Right kidney (tissue), 9 donors: ENCODE data around the gene C11orf97.
A peak's percentile ranks its signal among the peaks of the same experiment; 100 is the strongest.
"Not testable (repeated sequence)": the region's sequence is repeated elsewhere in the genome, so short reads cannot be mapped to it uniquely, and the experiment has no call there.

Source experiments
- DNase-seq: peaks from one replicate; pipeline ENCODE4 v3.0.0-alpha.2; 2016
- long read RNA-seq, 8 donors: transcript quantifications; one replicate each; lab custom pipeline, GENCODE V29; 2026

C11orf97 gene
- long read RNA-seq, donor 1, partial matches to known transcripts: 0 of 1 reads
- long read RNA-seq, donor 1, other reads (novel, unspliced or antisense): 0 of 1 reads
- long read RNA-seq, donor 2, partial matches to known transcripts: 0 of 1 reads
- long read RNA-seq, donor 2, other reads (novel, unspliced or antisense): 0 of 1 reads
- long read RNA-seq, donor 3: 0 reads
- long read RNA-seq, donor 4: 0 reads
- long read RNA-seq, donor 5: 0 reads
- long read RNA-seq, donor 6: 0 reads
- long read RNA-seq, donor 7: 0 reads
- long read RNA-seq, donor 8, partial matches to known transcripts: 0 of 2 reads
- long read RNA-seq, donor 8, other reads (novel, unspliced or antisense): 0 of 2 reads

- peak; percentile 77 for DNase-seq
Measured at GRCh38 chr11:94511932-94512781, at the start of gene C11orf97. C11orf97 (plus strand) TSS chr11:94512461; CDS start chr11:94512529, 68 bp downstream.

GRCh38 chr11:94469416-94469815 lies 42.8 kb upstream of the C11orf97 start:
- no peak for DNase-seq

- no peak for DNase-seq
Measured at GRCh38 chr11:94472916-94473799, 39.1 kb upstream of the C11orf97 start.

DNA sequence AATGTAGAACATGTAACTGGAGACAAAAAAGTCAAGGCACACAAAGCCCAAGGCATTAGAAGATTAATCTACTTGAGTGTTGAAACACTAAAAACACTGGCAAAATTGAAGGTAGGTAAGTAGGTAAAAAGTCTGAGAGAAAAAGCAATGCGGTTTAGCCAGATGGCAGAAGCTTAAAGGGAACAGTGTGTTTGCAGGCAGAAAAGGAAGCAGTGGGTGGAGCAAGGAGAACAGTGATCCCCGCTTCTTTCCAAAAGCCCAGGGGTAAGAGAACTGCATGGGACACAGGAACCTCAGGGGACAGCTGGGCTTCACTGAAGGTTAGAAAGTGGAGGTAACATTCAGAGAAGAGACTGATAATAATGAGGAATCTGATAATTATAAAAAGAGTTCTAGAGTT lies 34.6 kb upstream of the C11orf97 start:
- no peak for DNase-seq

GRCh38 chr11:94481342-94481741 lies 30.9 kb upstream of the C11orf97 start:
- no peak for DNase-seq

GRCh38 chr11:94486068-94486467 lies 26.2 kb upstream of the C11orf97 start:
- no peak for DNase-seq

DNA sequence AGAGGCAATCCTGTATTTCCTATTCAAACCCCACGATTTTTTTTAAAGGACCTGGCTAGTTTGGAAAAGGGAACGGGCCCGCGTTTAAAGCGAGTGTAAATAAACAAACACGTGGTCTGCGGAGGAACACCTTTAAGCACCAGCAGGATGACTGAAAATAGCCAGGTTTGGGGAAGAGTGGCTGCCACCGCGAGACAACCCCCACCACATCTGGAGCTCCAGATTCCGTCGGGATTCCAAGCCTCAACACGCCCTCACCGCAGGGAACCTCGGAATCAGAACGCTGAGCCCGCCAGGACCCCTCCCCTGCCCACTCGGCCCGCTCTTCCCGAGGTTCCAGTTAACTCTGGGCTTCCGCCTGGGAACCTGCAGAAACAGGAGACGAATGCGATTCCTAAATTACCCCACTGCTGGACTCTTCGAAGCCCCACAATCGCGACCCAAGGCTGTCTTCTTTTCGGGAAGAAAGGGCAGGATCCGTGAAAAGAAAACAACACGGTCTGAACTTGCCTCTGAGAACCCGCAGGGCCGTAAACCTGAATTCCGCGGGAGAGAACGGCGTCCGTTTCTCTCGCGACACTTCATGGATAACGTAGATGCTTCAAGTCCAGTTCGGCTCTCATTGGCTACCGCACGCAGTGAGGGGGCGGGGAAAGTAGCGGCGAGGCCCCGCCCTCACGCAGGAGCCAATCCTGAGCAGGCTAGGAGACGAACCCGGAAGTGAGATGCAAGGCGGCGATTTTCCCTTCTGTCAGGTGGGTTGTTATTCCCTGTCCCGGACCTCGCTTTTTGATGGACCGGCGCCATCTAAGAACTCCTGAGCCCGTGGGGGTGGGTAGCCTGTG lies 18.8 kb upstream of the C11orf97 start, which contains the start of the genes ANKRD49 and MRE11:
Gene ANKRD49, plus strand, starts transcription at position 704 of the 845 bp plus-strand sequence. CDS start 2,710 bp downstream, outside the sequence.
Gene MRE11, minus strand, starts transcription at position 564 of the 845 bp plus-strand sequence. CDS start 1,043 bp downstream, outside the sequence.
- peak; percentile 92 for DNase-seq

DNA sequence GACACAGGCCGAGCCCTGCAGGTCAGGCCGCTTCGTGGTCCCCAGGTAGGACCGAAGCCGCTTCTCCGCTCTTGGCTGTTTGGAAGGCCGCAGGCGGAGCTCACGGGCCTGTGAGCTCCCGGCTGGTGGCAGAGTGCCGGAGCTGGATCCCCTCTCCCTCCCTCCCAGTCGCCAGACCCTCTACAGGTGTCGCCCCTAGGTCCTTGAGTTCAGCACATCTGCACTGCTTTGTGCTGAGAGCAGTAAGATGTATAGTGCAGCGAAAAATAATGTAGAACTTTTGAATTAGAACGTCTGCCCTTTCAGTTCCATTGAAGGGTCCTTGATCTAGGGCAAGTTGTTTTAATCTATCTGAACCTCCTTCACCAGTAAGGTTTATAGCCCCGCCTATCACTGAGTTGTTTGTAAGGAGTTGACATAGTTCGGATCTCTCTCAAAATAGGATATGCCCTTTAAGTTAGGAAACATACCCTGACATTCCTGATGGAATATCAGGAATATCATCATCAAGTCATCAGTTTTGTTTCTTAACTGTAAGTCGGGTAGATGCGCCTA lies 18.1 kb upstream of the C11orf97 start:
- DNase-seq: no peak

DNA sequence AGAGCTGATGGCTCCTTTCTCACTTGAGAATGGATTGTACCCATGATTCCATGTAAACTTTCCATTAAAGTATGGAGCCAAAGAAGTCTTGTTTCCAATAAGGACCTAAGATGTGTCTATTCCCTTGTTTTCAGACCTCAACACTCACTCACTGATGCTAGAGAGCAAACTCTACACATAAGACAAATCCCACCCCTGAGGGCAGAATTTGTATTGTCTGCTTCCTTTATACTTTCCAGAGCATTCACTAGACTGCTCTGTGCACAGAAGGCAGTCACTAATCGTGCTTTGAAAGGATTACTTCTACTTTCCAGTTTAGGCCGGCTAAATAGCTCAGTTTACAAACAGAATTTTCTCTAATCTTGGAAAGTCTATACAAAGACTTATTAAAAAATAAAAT lies 12.1 kb upstream of the C11orf97 start:
- DNase-seq: no peak

GRCh38 chr11:94501522-94501921 lies 10.7 kb upstream of the C11orf97 start:
- no peak for DNase-seq

GRCh38 chr11:94504689-94505293 lies 7.5 kb upstream of the C11orf97 start:
- no peak for DNase-seq

DNA sequence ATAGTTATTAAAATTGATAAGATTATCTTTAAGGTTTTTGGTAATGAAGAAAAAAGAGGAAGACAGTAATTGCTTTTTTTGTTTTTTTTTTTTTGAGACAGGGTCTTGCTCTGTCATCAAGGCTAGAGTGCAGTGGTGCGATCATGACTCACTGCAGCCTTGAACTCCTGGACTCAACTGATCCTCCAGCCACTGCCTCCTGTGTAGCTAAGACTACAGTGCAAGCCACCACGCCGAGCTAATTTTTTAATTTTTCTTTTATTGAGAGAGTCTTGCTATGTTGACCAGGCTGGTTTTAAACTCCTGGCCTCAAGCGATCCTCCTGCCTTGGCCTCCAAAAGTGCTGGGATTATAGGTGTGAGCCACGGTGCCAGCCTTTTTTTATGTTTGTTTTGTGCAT lies 5.7 kb upstream of the C11orf97 start:
- DNase-seq: not testable (repeated sequence)

DNA sequence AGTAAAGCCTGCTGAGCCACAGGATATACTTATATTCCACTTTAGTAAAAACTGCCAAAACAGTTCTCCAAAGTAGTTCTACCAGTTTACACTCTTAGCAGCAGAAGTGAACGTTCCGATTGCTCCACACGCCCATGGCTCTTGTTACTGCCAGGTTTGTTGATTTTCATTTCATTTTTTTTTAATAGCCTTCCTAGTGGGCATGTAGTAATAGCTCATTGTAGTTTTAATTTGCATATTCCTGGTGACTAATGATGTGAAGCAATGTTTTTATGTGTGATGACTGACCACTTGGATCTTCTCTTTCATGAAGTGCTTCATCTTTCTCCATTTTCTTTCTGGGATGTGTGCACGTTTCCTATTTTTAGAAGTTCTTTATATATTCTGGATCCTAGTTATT lies 4.8 kb upstream of the C11orf97 start:
- DNase-seq: no peak

DNA sequence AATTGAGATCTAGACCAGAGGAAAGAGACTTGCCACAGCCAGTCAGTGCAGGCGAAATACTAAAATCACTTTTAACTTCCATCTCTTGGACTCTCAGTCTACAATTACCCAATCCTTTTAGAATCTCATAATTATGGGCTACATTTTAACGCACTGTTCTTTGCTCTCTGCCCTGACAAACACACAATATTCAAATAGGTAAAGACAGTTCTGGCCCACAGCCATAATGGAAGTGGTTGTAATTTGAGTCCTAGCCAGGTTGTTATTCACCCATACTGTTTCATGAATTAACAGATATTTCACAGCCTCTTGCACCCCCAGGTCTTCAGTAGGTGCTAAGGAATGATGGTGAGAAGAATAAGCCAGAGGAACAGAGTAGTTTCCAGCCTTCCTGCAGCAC lies 830 bp downstream of the C11orf97 start:
- no peak for DNase-seq

DNA sequence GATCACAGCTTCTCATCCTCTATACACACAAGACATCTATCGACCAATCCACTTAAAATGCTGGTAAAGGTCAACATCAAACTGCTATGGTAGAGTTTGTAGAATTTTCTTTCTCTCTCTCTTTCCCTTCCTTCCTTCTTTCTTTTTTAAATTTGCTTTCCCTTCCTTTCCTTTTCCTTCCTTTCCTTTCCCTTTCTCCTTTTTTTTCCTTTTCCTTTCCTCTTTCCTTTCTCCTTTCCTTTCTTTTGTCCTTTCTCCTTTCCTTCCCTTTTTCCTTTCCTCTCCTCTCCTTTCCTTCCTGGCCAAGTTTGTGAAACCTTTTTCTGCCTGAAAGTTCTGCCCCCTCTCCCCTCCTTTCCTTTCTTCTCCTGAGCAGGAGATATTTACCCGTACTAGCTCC lies 3.1 kb downstream of the C11orf97 start:
- no peak for DNase-seq

DNA sequence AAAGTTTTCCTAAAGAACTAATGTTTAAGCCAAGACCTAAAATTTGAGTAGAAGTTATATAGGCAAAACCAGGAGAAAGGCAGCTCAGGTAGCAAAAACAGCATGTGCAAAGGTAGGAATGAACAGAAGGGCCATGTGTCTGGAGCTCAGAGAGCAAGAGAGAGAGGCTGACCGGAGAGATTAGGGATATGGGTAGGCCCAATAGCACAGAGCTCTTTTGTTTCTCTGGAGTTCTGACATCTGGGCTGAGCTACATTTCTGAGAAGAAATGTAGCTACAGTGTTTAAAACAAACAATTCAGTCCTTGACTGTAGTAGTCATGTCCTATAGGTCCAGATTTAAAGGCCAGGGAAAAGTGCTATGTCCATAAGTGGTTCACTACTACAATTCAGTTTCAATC lies 4.5 kb downstream of the C11orf97 start:
- no peak for DNase-seq

DNA sequence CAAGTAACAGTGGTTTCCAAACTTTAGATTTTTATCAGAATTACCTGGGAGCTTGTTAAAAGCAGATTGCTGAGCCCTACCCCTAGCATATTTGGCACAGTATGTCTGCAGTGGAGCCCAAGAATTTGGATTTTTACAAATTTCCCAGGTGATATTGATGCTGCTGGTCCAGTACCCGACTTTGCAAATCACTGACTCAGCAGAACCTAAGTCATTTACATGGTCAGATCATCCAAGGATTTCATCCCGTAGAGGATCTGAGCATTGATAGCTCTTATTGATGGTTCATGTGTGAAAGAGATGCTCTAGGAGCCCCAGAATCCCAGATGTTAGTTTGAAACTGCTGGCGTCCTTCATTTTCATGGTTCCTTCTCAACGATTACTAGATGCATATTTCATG lies 6.0 kb downstream of the C11orf97 start:
- DNase-seq: no peak

DNA sequence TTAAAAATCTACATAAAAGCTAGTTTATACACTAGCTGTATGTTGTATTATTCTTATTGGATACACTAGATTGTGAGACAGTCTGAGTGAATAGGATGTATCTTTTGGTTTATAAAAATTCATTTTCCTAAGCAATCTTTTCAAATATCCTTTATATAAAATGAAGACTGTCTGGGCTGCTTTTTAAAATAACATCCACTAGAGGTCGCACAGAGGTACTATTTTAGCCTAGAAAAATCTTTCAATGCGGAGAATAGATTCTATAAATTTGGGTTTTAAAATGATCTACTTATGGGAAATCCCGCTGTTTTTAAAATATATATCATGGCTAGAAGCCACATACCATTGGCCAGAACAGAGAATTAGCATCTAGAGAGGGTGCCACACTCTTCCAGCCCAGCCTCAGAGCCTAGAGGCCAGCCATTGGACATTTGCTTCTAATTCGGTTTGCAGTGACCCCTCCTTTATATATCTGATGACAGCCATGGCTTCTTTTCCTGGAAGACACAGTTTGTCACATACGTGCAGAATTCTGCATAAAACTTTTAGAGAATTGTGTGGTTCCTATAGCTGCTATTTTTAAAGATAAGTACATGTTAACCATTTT lies 7.3 kb downstream of the C11orf97 start:
- DNase-seq: peak; percentile 30

DNA sequence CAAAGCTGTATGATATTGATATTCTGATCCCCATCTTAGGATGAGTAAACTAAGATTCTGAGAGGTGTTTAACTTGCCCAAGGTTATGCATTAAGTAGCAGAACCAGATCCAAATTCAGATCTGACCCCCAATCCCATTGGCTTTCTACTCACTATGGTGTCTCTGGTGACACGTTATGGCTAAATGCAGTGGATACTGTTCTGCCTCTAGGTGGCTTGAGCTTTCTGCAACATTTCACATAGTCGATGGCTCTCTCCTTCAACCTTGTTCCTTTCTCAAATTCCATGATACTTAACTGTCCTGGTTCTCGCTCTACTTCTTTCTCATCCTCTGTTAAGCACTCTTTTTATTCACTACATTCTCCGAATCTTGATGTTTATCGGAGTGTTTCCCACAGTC lies 9.4 kb downstream of the C11orf97 start:
- no peak for DNase-seq

- no peak for DNase-seq
Measured at GRCh38 chr11:94524341-94524740, 12.1 kb downstream of the C11orf97 start.
